22Rv1 (cell line): Measurements from ENCODE around the gene HCFC1.

Experiments used
- H3K27ac ChIP-seq: fragments of 450-650 bp; 2 replicates; pipeline ENCODE4 v1.5.1; 2017
- ZFX ChIP-seq: fragments of 450-650 bp; IDR thresholded peaks from 2 replicates; pipeline ENCODE4 v1.6.1; 2017; ENCODE audit warnings: antibody characterized with exemption, borderline replicate concordance
- TF ChIP-seq, protein P1 (sequence below): fragments of 450-650 bp; IDR thresholded peaks from 2 replicates; pipeline ENCODE4 v1.5.1; 2017; ENCODE audit warnings: mild to moderate bottlenecking

HCFC1 gene

DNA sequence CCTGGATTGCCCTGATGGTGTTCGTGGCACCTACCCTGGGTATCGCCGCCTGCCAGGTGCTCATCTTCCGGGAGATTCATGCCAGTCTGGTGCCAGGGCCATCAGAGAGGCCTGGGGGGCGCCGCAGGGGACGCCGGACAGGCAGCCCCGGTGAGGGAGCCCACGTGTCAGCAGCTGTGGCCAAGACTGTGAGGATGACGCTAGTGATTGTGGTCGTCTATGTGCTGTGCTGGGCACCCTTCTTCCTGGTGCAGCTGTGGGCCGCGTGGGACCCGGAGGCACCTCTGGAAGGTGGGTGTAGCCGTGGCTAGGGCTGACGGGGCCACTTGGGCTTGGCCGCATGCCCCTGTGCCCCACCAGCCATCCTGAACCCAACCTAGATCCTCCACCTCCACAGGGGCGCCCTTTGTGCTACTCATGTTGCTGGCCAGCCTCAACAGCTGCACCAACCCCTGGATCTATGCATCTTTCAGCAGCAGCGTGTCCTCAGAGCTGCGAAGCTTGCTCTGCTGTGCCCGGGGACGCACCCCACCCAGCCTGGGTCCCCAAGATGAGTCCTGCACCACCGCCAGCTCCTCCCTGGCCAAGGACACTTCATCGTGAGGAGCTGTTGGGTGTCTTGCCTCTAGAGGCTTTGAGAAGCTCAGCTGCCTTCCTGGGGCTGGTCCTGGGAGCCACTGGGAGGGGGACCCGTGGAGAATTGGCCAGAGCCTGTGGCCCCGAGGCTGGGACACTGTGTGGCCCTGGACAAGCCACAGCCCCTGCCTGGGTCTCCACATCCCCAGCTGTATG is 65.3 kb downstream of the HCFC1 start:
- no peak overlapping the region for H3K27ac ChIP-seq
- TF ChIP-seq, protein P1, sequence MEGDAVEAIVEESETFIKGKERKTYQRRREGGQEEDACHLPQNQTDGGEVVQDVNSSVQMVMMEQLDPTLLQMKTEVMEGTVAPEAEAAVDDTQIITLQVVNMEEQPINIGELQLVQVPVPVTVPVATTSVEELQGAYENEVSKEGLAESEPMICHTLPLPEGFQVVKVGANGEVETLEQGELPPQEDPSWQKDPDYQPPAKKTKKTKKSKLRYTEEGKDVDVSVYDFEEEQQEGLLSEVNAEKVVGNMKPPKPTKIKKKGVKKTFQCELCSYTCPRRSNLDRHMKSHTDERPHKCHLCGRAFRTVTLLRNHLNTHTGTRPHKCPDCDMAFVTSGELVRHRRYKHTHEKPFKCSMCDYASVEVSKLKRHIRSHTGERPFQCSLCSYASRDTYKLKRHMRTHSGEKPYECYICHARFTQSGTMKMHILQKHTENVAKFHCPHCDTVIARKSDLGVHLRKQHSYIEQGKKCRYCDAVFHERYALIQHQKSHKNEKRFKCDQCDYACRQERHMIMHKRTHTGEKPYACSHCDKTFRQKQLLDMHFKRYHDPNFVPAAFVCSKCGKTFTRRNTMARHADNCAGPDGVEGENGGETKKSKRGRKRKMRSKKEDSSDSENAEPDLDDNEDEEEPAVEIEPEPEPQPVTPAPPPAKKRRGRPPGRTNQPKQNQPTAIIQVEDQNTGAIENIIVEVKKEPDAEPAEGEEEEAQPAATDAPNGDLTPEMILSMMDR = no peak
- TF ChIP-seq ZFX = no peak

GRCh38 chrX:153905481-153906095 is 66.0 kb downstream of the HCFC1 start:
- H3K27ac ChIP-seq = no peak overlapping the region
- no peak for TF ChIP-seq ZFX
- TF ChIP-seq, protein P1 = no peak

GRCh38 chrX:153903991-153904957 is 67.3 kb downstream of the HCFC1 start, which contains the start of gene AVPR2:
Gene AVPR2 (plus strand): TSS chrX:153904673. CDS start chrX:153905146, 473 bp downstream.
- H3K27ac ChIP-seq = no peak within 1 kb of the TSS
- TF ChIP-seq, protein P1 = no peak
- no peak for TF ChIP-seq ZFX

DNA sequence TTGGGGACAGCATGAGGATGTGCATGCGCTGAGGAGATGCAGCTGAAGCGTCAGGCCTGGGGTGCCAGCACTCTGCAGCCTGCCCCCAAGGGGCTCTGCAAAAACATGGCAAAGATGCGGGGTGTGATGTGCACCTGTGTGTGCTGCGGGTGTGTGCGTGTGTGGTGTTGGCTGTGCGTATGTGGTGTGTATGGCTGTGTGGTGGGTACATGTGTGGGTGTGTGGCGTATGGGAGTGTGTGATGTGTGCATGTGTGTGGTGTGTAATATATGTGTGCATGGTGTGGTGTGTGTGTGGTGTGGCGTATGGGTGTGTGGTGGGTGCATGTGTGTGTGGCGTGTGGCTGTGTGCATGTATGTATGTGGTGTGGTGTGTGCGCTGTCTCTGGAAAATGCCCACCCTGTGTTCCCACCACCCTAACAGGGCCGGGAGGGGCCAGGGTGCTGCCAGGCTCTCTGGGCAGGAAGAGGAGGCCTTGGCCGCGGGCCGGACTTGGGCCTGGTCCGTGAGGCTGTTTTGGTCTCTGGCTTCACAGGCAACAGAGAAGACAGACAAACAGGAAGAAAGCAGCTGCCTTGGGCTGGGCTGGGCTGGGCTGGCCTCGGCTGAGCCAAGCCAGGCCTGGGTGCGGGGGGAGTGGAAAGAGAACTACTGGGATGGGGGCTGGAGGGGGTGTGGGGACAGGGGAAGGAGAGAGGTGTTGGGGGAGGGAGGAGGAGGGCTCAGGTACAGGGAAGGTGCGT is 68.2 kb downstream of the HCFC1 start:
- H3K27ac ChIP-seq = no peak overlapping the region
- TF ChIP-seq, protein P1 = no peak
- no peak for TF ChIP-seq ZFX

GRCh38 chrX:153902385-153902784 is 69.2 kb downstream of the HCFC1 start:
- TF ChIP-seq ZFX = no peak
- TF ChIP-seq, protein P1 = no peak
- no peak overlapping the region for H3K27ac ChIP-seq

GRCh38 chrX:153901753-153902140 is 69.9 kb downstream of the HCFC1 start:
- no peak overlapping the region for H3K27ac ChIP-seq
- no peak for TF ChIP-seq ZFX
- TF ChIP-seq, protein P1 = no peak
